Measurements from ENCODE around the gene ARMC3.

The ARMC3 gene

GRCh38 chr10:23031318-23031717 is 103.5 kb downstream of the ARMC3 start:
- no peak for DNase-seq (ENCODE audit: low read depth, low spot score)
- ChIA-PET POLR2A (no interaction called here), CTCF (no interaction called here)
- H3K4me3 ChIP-seq (ENCODE audit: low read depth, low read length): no peak overlapping the region
- TF ChIP-seq, protein P1, sequence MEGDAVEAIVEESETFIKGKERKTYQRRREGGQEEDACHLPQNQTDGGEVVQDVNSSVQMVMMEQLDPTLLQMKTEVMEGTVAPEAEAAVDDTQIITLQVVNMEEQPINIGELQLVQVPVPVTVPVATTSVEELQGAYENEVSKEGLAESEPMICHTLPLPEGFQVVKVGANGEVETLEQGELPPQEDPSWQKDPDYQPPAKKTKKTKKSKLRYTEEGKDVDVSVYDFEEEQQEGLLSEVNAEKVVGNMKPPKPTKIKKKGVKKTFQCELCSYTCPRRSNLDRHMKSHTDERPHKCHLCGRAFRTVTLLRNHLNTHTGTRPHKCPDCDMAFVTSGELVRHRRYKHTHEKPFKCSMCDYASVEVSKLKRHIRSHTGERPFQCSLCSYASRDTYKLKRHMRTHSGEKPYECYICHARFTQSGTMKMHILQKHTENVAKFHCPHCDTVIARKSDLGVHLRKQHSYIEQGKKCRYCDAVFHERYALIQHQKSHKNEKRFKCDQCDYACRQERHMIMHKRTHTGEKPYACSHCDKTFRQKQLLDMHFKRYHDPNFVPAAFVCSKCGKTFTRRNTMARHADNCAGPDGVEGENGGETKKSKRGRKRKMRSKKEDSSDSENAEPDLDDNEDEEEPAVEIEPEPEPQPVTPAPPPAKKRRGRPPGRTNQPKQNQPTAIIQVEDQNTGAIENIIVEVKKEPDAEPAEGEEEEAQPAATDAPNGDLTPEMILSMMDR (IDR thresholded peaks at IDR 0.05; ENCODE audit: insufficient read depth, low read length, missing control alignments): no peak

GRCh38 chr10:23034790-23035189 is 106.9 kb downstream of the ARMC3 start:
- ChIA-PET POLR2A (no interaction called here), CTCF (interaction anchor here (1.0 kb wide), 1 partner anchor 1043 kb away, joined by 3 read pairs; no protein-coding TSS in a partner anchor)
- DNase-seq (ENCODE audit: low read depth, low spot score): no peak
- no peak overlapping the region for H3K4me3 ChIP-seq (ENCODE audit: low read depth, low read length)
- TF ChIP-seq, protein P1 (IDR thresholded peaks at IDR 0.05; ENCODE audit: insufficient read depth, low read length, missing control alignments): no peak

- TF ChIP-seq, protein P1 (IDR thresholded peaks at IDR 0.05; ENCODE audit: insufficient read depth, low read length, missing control alignments): peak; percentile 30
- no peak overlapping the region for H3K4me3 ChIP-seq (ENCODE audit: low read depth, low read length)
- CTCF ChIA-PET: no interaction called here
- POLR2A ChIA-PET: no interaction called here
- DNase-seq (ENCODE audit: low read depth, low spot score): no peak
Measured at GRCh38 chr10:23035569-23035968, 107.7 kb downstream of the ARMC3 start.

DNA sequence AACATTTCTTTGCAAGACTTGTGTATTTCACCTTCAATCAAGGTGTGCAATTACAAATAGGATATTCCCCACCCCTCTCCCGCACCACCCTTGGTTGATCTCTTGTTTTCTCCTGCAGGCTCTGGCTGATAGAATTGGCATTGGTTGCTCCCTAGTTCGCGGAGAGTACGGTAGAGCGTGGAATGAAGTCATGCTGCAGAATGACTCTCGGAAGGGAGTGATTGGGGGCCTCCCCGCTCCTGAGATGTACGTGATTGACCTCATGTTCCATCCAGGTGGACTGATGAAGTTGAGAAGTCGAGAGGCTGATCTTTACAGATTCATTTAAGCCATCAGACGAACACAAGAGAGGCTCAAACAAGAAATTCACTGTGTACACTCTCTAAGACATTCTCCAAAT is 109.3 kb downstream of the ARMC3 start:
- DNase-seq (ENCODE audit: low read depth, low spot score): no peak
- POLR2A ChIA-PET: no interaction called here
- TF ChIP-seq, protein P1 (IDR thresholded peaks at IDR 0.05; ENCODE audit: insufficient read depth, low read length, missing control alignments): no peak
- CTCF ChIA-PET: no interaction called here
- no peak overlapping the region for H3K4me3 ChIP-seq (ENCODE audit: low read depth, low read length)

GRCh38 chr10:23037561-23037960 is 109.7 kb downstream of the ARMC3 start:
- ChIA-PET POLR2A (no interaction called here), CTCF (interaction anchor here (1.1 kb wide), 1 partner anchor 17 kb away, joined by 3 read pairs; no protein-coding TSS in a partner anchor)
- H3K4me3 ChIP-seq (ENCODE audit: low read depth, low read length): no peak overlapping the region
- TF ChIP-seq, protein P1 (IDR thresholded peaks at IDR 0.05; ENCODE audit: insufficient read depth, low read length, missing control alignments): no peak
- DNase-seq (ENCODE audit: low read depth, low spot score): no peak

GRCh38 chr10:23038172-23038571 is 110.3 kb downstream of the ARMC3 start:
- POLR2A ChIA-PET: no interaction called here

More at GRCh38 chr10:23038172-23038571, 110.3 kb downstream of the ARMC3 start:
- H3K4me3 ChIP-seq (ENCODE audit: low read depth, low read length): no peak overlapping the region
- TF ChIP-seq, protein P1 (IDR thresholded peaks at IDR 0.05; ENCODE audit: insufficient read depth, low read length, missing control alignments): no peak
- CTCF ChIA-PET: interaction anchor here (1.1 kb wide), 1 partner anchor 16 kb away, joined by 3 read pairs; no protein-coding TSS in a partner anchor
- DNase-seq (ENCODE audit: low read depth, low spot score): no peak
